ENCODE data around the gene LYRM4. TPM values are rescaled to one million over a fixed set of nuclear protein-coding genes. Genes with fewer than 3 reads are reported as not detected.

LYRM4 gene
- total and polyA plus RNA-seq, 9 of the 15 experiments (the other 6 are each of a cell fraction or from before 2014, with no cell fraction given): 24.2 to 69.4 (median 41.8) TPM

- 80% methylated on average over 5 of the region's 5 CpGs for WGBS (ENCODE audit: insufficient coverage, low coverage, missing lambda C conversion rate)
- H3K79me2 ChIP-seq (ENCODE audit: control insufficient read depth, insufficient read depth, low read length): peaks cover 69% of the 10 kb centered on the region
- peaks cover 8% of the 10 kb centered on the region; the same call in 1 of the 2 replicates for H4K20me1 ChIP-seq (replicated peaks; ENCODE audit: control insufficient read depth, insufficient read depth, low read length)
- H3K9me3 ChIP-seq (replicated peaks; ENCODE audit: control insufficient read depth, insufficient read depth, low read depth, low read length): 0 out of 2 replicates have a peak, but pooled peaks cover 2% of the 10 kb centered on the region
- H3K4me3 ChIP-seq: no peak overlapping the region
- in situ Hi-C loops (cut with MboI) (no loop called here), intact Hi-C loops (cut with micrococcal nuclease) (no loop called here)
- peaks cover 49% of the 10 kb centered on the region for H3K36me3 ChIP-seq (ENCODE audit: control insufficient read depth, insufficient read depth, low read length)
- H3K4me1 ChIP-seq (replicated peaks in 1 of 2; ENCODE audit: control insufficient read depth in 2 of 2, insufficient read depth in 2 of 2, low read length in 2 of 2): peaks cover 0 to 3% of the 10 kb centered on the region in 2 experiments; a peak in 1 of 5 replicates
- no TSS peak for BruUV-seq (replicated peaks)
- ChIA-PET POLR2A (interaction anchor here (0.8 kb wide), 1 partner anchor 17 kb away, joined by 3 read pairs; no protein-coding TSS in a partner anchor), CTCF (ENCODE audit: low intra/inter-chr PET ratio) (no interaction called here)
- ATAC-seq: no peak
- H3K9me1 ChIP-seq (ENCODE audit: control insufficient read depth, insufficient read depth, low read length): no peaks in the 10 kb centered on the region
- H3K9ac ChIP-seq (ENCODE audit: insufficient read depth in 1 of 2, low read depth in 2 of 2, low read length in 2 of 2): no peak overlapping the region
- DNase-seq (ENCODE audit: extremely low read depth in 1 of 4, low spot score in 3 of 4): no peak
- no peak overlapping the region for H3K27ac ChIP-seq (ENCODE audit: extremely low read depth, low read depth, low read length)
- H3K27me3 ChIP-seq (ENCODE audit: control insufficient read depth in 2 of 2, insufficient read depth in 2 of 2, low read length in 2 of 2): no peaks in the 10 kb centered on the region; a peak in 1 of 5 replicates
- H2AFZ ChIP-seq (ENCODE audit: low read depth, low read length): no peak overlapping the region
- FAIRE-seq: no peak
- H3K4me2 ChIP-seq (ENCODE audit: insufficient read depth, low read length): no peak overlapping the region
- TF ChIP-seq ZNF140 (CRISPR knock-in tag; IDR thresholded peaks at IDR 0.05): no peak
- no peak for TF ChIP-seq RBM39 (optimal IDR thresholded peaks at IDR 0.05; ENCODE audit: low read depth, low read length)
- TF ChIP-seq, protein P1, sequence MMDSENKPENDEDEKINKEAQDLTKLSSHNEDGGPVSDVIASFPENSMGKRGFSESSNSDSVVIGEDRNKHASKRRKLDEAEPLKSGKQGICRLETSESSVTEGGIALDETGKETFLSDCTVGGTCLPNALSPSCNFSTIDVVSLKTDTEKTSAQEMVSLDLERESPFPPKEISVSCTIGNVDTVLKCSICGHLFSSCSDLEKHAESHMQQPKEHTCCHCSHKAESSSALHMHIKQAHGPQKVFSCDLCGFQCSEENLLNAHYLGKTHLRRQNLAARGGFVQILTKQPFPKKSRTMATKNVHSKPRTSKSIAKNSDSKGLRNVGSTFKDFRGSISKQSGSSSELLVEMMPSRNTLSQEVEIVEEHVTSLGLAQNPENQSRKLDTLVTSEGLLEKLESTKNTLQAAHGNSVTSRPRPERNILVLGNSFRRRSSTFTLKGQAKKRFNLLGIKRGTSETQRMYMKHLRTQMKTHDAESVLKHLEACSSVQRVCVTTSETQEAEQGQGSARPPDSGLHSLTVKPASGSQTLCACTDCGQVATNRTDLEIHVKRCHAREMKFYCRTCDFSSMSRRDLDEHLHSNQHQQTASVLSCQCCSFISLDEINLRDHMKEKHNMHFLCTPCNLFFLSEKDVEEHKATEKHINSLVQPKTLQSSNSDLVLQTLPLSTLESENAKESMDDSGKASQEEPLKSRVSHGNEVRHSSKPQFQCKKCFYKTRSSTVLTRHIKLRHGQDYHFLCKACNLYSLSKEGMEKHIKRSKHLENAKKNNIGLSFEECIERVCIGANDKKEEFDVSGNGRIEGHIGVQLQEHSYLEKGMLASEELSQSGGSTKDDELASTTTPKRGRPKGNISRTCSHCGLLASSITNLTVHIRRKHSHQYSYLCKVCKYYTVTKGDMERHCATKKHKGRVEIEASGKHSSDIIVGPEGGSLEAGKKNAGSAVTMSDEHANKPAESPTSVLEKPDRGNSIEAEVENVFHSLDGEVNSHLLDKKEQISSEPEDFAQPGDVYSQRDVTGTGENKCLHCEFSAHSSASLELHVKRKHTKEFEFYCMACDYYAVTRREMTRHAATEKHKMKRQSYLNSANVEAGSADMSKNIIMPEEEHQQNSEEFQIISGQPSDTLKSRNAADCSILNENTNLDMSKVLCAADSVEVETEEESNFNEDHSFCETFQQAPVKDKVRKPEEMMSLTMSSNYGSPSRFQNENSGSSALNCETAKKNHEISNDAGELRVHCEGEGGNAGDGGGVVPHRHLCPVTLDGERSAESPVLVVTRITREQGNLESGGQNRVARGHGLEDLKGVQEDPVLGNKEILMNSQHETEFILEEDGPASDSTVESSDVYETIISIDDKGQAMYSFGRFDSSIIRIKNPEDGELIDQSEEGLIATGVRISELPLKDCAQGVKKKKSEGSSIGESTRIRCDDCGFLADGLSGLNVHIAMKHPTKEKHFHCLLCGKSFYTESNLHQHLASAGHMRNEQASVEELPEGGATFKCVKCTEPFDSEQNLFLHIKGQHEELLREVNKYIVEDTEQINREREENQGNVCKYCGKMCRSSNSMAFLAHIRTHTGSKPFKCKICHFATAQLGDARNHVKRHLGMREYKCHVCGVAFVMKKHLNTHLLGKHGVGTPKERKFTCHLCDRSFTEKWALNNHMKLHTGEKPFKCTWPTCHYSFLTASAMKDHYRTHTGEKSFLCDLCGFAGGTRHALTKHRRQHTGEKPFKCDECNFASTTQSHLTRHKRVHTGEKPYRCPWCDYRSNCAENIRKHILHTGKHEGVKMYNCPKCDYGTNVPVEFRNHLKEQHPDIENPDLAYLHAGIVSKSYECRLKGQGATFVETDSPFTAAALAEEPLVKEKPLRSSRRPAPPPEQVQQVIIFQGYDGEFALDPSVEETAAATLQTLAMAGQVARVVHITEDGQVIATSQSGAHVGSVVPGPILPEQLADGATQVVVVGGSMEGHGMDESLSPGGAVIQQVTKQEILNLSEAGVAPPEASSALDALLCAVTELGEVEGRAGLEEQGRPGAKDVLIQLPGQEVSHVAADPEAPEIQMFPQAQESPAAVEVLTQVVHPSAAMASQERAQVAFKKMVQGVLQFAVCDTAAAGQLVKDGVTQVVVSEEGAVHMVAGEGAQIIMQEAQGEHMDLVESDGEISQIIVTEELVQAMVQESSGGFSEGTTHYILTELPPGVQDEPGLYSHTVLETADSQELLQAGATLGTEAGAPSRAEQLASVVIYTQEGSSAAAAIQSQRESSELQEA (IDR thresholded peaks at IDR 0.05; ENCODE audit: low read depth): no peak
- TF ChIP-seq, protein P2, sequence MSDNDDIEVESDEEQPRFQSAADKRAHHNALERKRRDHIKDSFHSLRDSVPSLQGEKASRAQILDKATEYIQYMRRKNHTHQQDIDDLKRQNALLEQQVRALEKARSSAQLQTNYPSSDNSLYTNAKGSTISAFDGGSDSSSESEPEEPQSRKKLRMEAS (CRISPR knock-in tag; IDR thresholded peaks at IDR 0.05): no peak
- no peak for TF ChIP-seq HDAC1 (IDR thresholded peaks at IDR 0.05)
- TF ChIP-seq, protein P3, sequence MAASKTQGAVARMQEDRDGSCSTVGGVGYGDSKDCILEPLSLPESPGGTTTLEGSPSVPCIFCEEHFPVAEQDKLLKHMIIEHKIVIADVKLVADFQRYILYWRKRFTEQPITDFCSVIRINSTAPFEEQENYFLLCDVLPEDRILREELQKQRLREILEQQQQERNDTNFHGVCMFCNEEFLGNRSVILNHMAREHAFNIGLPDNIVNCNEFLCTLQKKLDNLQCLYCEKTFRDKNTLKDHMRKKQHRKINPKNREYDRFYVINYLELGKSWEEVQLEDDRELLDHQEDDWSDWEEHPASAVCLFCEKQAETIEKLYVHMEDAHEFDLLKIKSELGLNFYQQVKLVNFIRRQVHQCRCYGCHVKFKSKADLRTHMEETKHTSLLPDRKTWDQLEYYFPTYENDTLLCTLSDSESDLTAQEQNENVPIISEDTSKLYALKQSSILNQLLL (CRISPR knock-in tag; IDR thresholded peaks at IDR 0.05; ENCODE audit: borderline replicate concordance): no peak
- no peak for TF ChIP-seq CREB5 (CRISPR knock-in tag; IDR thresholded peaks at IDR 0.05)
- no peak for TF ChIP-seq OTX1 (CRISPR knock-in tag; IDR thresholded peaks at IDR 0.05)
- TF ChIP-seq FOXA3 (CRISPR knock-in tag; conservative IDR thresholded peaks at IDR 0.05 in 1 of 2, IDR thresholded peaks at IDR 0.05 in 1 of 2): no peak
Observed at GRCh38 chr6:5249451-5250122, 11.2 kb downstream of the LYRM4 start.

Data from K562 (cell line).